Measurements from ENCODE around the gene GRPEL2.

GRPEL2 gene

DNA sequence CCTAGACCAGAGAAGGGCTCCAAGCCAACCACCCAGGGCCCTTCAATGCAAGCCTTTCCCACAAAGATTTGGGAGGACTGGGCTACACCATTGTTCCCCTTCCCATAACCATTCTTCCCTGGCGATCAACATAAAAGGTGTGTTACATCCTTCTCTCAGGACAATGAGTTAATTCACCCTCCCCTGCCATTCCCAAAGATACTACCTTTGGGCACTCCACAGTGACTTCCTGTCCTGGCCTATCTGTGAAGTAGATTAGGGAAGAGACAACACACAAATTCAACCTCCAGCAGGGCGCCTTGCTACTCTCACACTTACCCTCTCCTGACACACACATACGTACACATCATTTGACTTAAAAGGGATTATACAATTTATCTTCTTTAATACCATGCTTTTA lies 57.0 kb downstream of the GRPEL2 start:
- DNase-seq, result no peak
